PC-3 (cell line): Measurements from ENCODE around the gene LAMB4.

ENCODE experiments used
- EZH2 ChIP-seq: fragments of 300-600 bp; sonication (generic); IDR thresholded peaks from one replicate; pipeline ENCODE4 v1.6.1; 2017; ENCODE audit warnings: antibody characterized with exemption, mild to moderate bottlenecking, low read length; ENCODE audit not compliant: unreplicated experiment
- EZH2phosphoT487 ChIP-seq: fragments of 300-600 bp; sonication (generic); IDR thresholded peaks from 2 replicates; pipeline ENCODE4 v1.6.1; 2018; ENCODE audit warnings: mild to moderate bottlenecking, antibody characterized with exemption, low read length, borderline replicate concordance

DNA sequence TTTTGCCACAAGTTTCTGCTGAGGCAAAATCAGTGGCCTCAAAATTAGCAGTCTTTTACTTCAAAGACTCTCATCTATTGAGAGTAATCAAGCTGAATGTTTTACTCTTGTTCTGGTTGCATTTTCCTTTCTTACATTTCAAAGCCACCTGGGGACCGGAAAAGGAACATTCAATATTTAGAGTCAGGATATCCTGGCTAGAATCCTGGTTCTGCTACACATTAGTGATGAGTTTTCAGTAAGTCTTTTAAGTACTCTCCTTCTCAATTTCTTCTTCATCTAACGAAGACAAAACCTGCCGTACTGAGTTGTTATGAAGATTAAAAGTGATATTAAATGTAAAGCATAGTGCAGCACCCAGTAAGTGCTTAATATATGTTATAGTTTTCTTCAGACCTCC, 52.5 kb downstream of the LAMB4 start:
- no peak for TF ChIP-seq EZH2phosphoT487
- no peak for TF ChIP-seq EZH2
